Neural progenitor cell (in vitro differentiated cells): ENCODE data around the gene FITM1.

ENCODE experiments used
- EZH2 ChIP-seq: fragments of 200-600 bp; sonication (generic); IDR thresholded peaks from 2 replicates; pipeline ENCODE4 v1.6.1; 2017; ENCODE audit warnings: antibody characterized with exemption, mild to moderate bottlenecking, moderate library complexity
- TF ChIP-seq, protein P1 (sequence below): fragments of 200-600 bp; sonication (generic); IDR thresholded peaks from 2 replicates; pipeline ENCODE4 v1.5.1; 2017; ENCODE audit warnings: antibody characterized with exemption, mild to moderate bottlenecking

DNA sequence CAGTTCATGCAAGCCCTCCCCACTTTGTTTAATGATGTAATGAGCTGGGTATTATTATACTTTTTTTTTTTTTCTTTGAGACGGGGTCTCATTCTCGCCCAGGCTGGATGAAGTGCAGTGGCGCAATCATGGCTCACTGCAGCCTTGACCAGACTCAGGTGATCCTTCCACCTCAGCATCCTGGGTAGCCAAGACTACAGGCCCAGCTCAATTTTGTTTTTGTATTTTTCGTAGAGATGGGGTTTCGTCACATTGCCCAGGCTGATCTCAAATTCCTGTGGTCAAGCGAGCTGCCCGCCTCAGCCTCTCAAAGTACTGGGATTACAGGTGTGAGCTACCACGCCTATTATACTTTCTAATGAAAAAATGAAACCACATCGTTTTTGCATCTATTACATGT is 20.4 kb upstream of the FITM1 start:
- TF ChIP-seq, protein P1, sequence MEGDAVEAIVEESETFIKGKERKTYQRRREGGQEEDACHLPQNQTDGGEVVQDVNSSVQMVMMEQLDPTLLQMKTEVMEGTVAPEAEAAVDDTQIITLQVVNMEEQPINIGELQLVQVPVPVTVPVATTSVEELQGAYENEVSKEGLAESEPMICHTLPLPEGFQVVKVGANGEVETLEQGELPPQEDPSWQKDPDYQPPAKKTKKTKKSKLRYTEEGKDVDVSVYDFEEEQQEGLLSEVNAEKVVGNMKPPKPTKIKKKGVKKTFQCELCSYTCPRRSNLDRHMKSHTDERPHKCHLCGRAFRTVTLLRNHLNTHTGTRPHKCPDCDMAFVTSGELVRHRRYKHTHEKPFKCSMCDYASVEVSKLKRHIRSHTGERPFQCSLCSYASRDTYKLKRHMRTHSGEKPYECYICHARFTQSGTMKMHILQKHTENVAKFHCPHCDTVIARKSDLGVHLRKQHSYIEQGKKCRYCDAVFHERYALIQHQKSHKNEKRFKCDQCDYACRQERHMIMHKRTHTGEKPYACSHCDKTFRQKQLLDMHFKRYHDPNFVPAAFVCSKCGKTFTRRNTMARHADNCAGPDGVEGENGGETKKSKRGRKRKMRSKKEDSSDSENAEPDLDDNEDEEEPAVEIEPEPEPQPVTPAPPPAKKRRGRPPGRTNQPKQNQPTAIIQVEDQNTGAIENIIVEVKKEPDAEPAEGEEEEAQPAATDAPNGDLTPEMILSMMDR, result no peak
- no peak for TF ChIP-seq EZH2
